MCF 10A (cell line): ENCODE results near the gene ZNF777. TPM values are rescaled to one million over a fixed set of nuclear protein-coding genes. Genes with fewer than 3 reads are reported as not detected.
A peak's percentile ranks its signal among the peaks of the same experiment; 100 is the strongest.

Experiments used
- BruUV-seq: library from RNA; stranded (reverse); fragments of 400-500 nt; replicated peaks from 2 replicates; lab custom pipeline; 2021; lab: Mats Ljungman, UMichigan
- CTCF ChIA-PET: fragments of 300-600 bp; sonication (Branson Sonifier 250); formaldehyde crosslinking; extraction: SDS; loops from one replicate; lab custom pipeline; 2021; ENCODE audit warnings: antibody characterized with exemption, inconsistent platforms; lab: Yijun Ruan, JAX
- POLR2A ChIA-PET: fragments of 300-600, 350-650 bp; sonication (Branson Sonifier 250); formaldehyde crosslinking; extraction: SDS; loops from one replicate; lab custom pipeline; 2020; ENCODE audit warnings: antibody characterized with exemption, inconsistent platforms; lab: Yijun Ruan, JAX
- DNase-seq: peaks from one replicate; pipeline ENCODE4 v3.0.0-alpha.2; 2018; ENCODE audit not compliant: unreplicated experiment
- H3K27ac Mint-ChIP-seq: one replicate; pipeline ENCODE4 v1.8.0; 2022; ENCODE audit warnings: mild to moderate bottlenecking, low read depth, mixed read lengths; ENCODE audit not compliant: unreplicated experiment
- H3K27me3 Mint-ChIP-seq: one replicate; pipeline ENCODE4 v1.8.0; 2022; ENCODE audit warnings: mixed read lengths; ENCODE audit not compliant: insufficient read depth, unreplicated experiment
- H3K36me3 Mint-ChIP-seq: one replicate; pipeline ENCODE4 v1.8.0; 2022; ENCODE audit warnings: mild to moderate bottlenecking, moderate library complexity, mixed read lengths; ENCODE audit not compliant: insufficient read depth, unreplicated experiment
- H3K4me1 Mint-ChIP-seq: one replicate; pipeline ENCODE4 v1.8.0; 2022; ENCODE audit warnings: mixed read lengths; ENCODE audit not compliant: insufficient read depth, unreplicated experiment
- H3K4me3 Mint-ChIP-seq: one replicate; pipeline ENCODE4 v1.8.0; 2022; ENCODE audit warnings: mild to moderate bottlenecking, moderate library complexity, mixed read lengths; ENCODE audit not compliant: unreplicated experiment
- H3K9me3 Mint-ChIP-seq: one replicate; pipeline ENCODE4 v1.8.0; 2022; ENCODE audit warnings: mixed read lengths; ENCODE audit not compliant: unreplicated experiment
- CTCF ChIP-seq: fragments of 200-600 bp; IDR thresholded peaks from one replicate; pipeline ENCODE4 v1.8.0; 2022; ENCODE audit warnings: antibody characterized with exemption, mild to moderate bottlenecking; ENCODE audit not compliant: unreplicated experiment
- intact Hi-C: fragments of 100-400 bp; cut with micrococcal nuclease; formaldehyde crosslinking; loops from 2 replicates; pipeline ENCODE4 v1.14.1; 2022
- total RNA-seq: library from RNA; stranded (reverse); gene quantifications from 2 replicates; pipeline ENCODE4 v1.2.3, GENCODE V29; 2022

Gene ZNF777
- total RNA-seq, 1 experiment from 2014 or later = 22.9 TPM

DNA sequence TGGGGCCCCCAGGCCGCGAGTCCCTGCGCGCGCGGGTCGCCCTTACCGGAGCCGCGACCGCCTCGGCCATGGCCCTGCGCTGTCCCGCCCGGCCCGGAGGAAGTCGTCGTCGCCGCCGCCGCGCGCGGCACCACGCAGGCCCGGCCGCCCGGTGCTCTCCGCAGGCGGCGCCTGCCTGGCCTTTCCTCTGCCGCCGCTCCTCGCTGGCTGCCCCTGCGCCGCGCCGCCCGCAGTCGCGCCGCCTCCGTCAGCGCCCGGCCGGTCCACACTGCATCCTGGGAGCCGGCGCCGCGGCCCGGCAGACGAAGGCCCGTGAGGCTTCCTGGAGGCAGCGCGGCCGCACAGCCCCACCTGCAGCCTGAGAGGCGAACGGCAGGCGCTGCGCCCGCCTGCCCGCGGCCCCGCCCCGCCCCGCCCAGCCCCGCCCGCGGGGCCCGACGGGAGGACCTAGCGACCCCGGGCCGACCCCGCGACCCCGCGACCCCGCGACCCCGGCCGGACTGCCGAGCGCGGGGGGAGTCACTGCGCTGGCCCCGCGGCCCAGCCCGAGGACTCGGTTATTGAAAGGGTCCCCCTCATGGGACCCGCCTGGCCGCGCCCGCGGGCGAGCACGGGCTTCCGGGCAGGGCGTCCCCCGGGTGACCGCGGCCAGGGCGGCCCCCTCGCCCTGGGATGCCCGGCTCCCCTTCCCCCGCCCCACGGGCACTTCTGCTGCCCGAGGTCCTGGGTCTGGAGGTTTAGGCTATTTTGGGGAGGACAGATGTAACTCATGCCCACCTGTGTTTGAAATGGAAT is 36.8 kb upstream of the ZNF777 start, which contains the start of gene ZNF746:
Gene ZNF746 (minus strand): TSS at position 343 of the 795 bp plus-strand sequence. CDS start 273 bp downstream, at position 70.
- peak; percentile 82 for DNase-seq
- no TSS peak for BruUV-seq
- Mint-ChIP-seq H3K4me3 (peak within 1 kb of the TSS; percentile 94), H3K36me3 (peaks cover 22% of the 10 kb centered on the region), H3K9me3 (no peaks in the 10 kb centered on the region), H3K27me3 (no peaks in the 10 kb centered on the region), H3K4me1 (peaks cover 16% of the 10 kb centered on the region), H3K27ac (peak within 1 kb of the TSS; percentile 92)
- CTCF ChIA-PET = interaction anchor here (0.7 kb wide), 1 partner anchor 265 kb away, joined by 4 read pairs; no protein-coding TSS in a partner anchor
- intact Hi-C loops = loop anchor here (1.0 to 5.0 kb wide), 5 partner anchors 37 to 371 kb away; partner anchors contain the start of genes ZNF425, ZNF777 and ZNF783
- POLR2A ChIA-PET = interaction anchor here (0.8 kb wide), 1 partner anchor 126 kb away, joined by 6 read pairs; no protein-coding TSS in a partner anchor
- TF ChIP-seq CTCF = peak; percentile 67

DNA sequence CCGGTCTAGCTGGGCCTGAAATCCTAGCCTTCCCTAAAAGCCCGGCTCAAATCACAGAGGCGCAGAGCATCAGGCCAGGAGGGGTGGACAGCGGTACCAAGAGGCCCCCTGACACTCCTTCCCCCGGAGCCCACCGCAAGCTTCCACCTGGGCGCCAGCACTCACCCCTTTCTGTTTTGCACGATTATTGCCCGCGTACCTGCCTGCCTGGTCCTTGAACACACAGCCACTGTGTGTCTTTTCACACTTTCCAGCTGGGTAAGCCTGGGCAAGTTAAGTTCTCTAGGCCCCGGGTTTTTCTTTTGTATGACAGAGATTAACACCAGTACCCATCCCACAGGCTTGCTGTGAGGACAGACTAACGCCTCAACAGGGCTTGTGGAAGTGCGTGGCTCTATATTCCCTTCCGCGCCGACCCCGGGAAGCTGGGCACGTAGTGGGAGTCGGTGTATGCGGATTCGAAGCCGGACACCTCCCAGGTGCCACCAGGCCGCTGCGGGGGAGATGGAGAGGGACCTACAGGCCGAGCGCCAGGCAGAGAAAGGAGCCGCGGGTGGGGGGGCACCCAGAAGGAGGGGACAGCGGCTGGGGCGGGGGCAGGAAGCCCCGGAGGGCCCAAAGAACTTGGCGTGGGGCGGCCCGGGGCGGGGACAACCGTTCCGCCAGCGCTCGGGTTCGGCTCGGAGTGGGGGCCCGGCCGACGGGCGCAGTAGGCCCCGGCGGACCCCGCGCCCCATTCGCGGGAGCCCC is 36.0 kb upstream of the ZNF777 start:
- no peaks in the 10 kb centered on the region for H3K9me3 Mint-ChIP-seq
- DNase-seq = peak; percentile 33
- intact Hi-C loops = loop anchor here (1.0 to 5.0 kb wide), 5 partner anchors 36 to 370 kb away; partner anchors contain the start of genes ZNF425, ZNF777 and ZNF783
- H3K27me3 Mint-ChIP-seq = no peaks in the 10 kb centered on the region
- ChIA-PET CTCF (interaction anchor here (0.6 to 1.9 kb wide), 8 partner anchors 14 to 1023 kb away, joined by 3 to 8 read pairs (median 4); no protein-coding TSS in a partner anchor), POLR2A (interaction anchor here (0.6 to 1.5 kb wide), 7 partner anchors 36 to 346 kb away, joined by 3 to 6 read pairs (median 3); partner anchors contain the start of genes ZNF282 and ZNF777)
- no peak for TF ChIP-seq CTCF
- BruUV-seq = no TSS peak
- peak overlapping the region; percentile 94 for H3K4me3 Mint-ChIP-seq
- peaks cover 16% of the 10 kb centered on the region for H3K4me1 Mint-ChIP-seq
- H3K36me3 Mint-ChIP-seq = peaks cover 31% of the 10 kb centered on the region
- peak overlapping the region; percentile 92 for H3K27ac Mint-ChIP-seq

- peaks cover 38% of the 10 kb centered on the region for H3K36me3 Mint-ChIP-seq
- no peak for TF ChIP-seq CTCF
- peak overlapping the region; percentile 94 for H3K4me3 Mint-ChIP-seq
- DNase-seq = peak; percentile 66
- peak overlapping the region; percentile 92 for H3K27ac Mint-ChIP-seq
- peaks cover 16% of the 10 kb centered on the region for H3K4me1 Mint-ChIP-seq
- H3K27me3 Mint-ChIP-seq = no peaks in the 10 kb centered on the region
- intact Hi-C loops = loop anchor here (2.0 to 5.0 kb wide), 4 partner anchors 35 to 369 kb away; partner anchors contain the start of genes ZNF425, ZNF777 and ZNF783
- POLR2A ChIA-PET = interaction anchor here (0.6 to 1.5 kb wide), 8 partner anchors 17 to 346 kb away, joined by 3 to 6 read pairs (median 3); partner anchors contain the start of genes ZNF282 and ZNF777
- no peaks in the 10 kb centered on the region for H3K9me3 Mint-ChIP-seq
- TSS peak; percentile 22 for BruUV-seq
- CTCF ChIA-PET = interaction anchor here (0.6 to 1.9 kb wide), 12 partner anchors 10 to 1024 kb away, joined by 3 to 8 read pairs (median 4); no protein-coding TSS in a partner anchor
These were observed 35.2 kb upstream of the ZNF777 start for GRCh38 chr7:149495785-149496641.
